ENCODE data around the gene PTPRD.

The PTPRD gene

GRCh38 chr9:8799206-8799605, 1813.6 kb downstream of the PTPRD start:
- DNase-seq (ENCODE audit: insufficient read length, low spot score) (no peak), FAIRE-seq (no peak)
- TF ChIP-seq CTCF (IDR thresholded peaks at IDR 0.05; ENCODE audit: insufficient read depth, missing control alignments), result no peak

- no peak for DNase-seq (ENCODE audit: insufficient read length, low spot score)
- FAIRE-seq, result no peak
- no peak for TF ChIP-seq CTCF (IDR thresholded peaks at IDR 0.05; ENCODE audit: insufficient read depth, missing control alignments)
Measured at GRCh38 chr9:8784838-8785237, 1828.0 kb downstream of the PTPRD start.

- TF ChIP-seq CTCF (IDR thresholded peaks at IDR 0.05; ENCODE audit: insufficient read depth, missing control alignments), result no peak
- FAIRE-seq, result no peak
- no peak for DNase-seq (ENCODE audit: insufficient read length, low spot score)
Measured at GRCh38 chr9:8783941-8784340, 1828.9 kb downstream of the PTPRD start.

GRCh38 chr9:8782237-8782636, 1830.6 kb downstream of the PTPRD start:
- TF ChIP-seq CTCF (IDR thresholded peaks at IDR 0.05; ENCODE audit: insufficient read depth, missing control alignments), result no peak
- no peak for FAIRE-seq
- no peak for DNase-seq (ENCODE audit: insufficient read length, low spot score)

GRCh38 chr9:8781458-8781857, 1831.3 kb downstream of the PTPRD start:
- FAIRE-seq, result no peak
- no peak for TF ChIP-seq CTCF (IDR thresholded peaks at IDR 0.05; ENCODE audit: insufficient read depth, missing control alignments)
- no peak for DNase-seq (ENCODE audit: insufficient read length, low spot score)

- TF ChIP-seq CTCF (IDR thresholded peaks at IDR 0.05; ENCODE audit: insufficient read depth, missing control alignments), result no peak
- FAIRE-seq, result no peak
- no peak for DNase-seq (ENCODE audit: insufficient read length, low spot score)
Measured at GRCh38 chr9:8780386-8780785, 1832.4 kb downstream of the PTPRD start.

- FAIRE-seq (no peak), DNase-seq (ENCODE audit: insufficient read length, low spot score) (no peak)
- TF ChIP-seq CTCF (IDR thresholded peaks at IDR 0.05; ENCODE audit: insufficient read depth, missing control alignments), result no peak
Measured at GRCh38 chr9:8779478-8779877, 1833.3 kb downstream of the PTPRD start.
